ENCODE data around the gene TMEM214.

- TF ChIP-seq TCF7L2 (IDR thresholded peaks at IDR 0.05; ENCODE audit: low read depth, low read length) (no peak), SIN3A (IDR thresholded peaks at IDR 0.05; ENCODE audit: borderline replicate concordance, insufficient read depth, low read depth, low read length) (no peak)
- TF ChIP-seq, protein P1, sequence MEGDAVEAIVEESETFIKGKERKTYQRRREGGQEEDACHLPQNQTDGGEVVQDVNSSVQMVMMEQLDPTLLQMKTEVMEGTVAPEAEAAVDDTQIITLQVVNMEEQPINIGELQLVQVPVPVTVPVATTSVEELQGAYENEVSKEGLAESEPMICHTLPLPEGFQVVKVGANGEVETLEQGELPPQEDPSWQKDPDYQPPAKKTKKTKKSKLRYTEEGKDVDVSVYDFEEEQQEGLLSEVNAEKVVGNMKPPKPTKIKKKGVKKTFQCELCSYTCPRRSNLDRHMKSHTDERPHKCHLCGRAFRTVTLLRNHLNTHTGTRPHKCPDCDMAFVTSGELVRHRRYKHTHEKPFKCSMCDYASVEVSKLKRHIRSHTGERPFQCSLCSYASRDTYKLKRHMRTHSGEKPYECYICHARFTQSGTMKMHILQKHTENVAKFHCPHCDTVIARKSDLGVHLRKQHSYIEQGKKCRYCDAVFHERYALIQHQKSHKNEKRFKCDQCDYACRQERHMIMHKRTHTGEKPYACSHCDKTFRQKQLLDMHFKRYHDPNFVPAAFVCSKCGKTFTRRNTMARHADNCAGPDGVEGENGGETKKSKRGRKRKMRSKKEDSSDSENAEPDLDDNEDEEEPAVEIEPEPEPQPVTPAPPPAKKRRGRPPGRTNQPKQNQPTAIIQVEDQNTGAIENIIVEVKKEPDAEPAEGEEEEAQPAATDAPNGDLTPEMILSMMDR (IDR thresholded peaks at IDR 0.05) = no peak
Observed at GRCh38 chr2:27083410-27084296, 50.9 kb downstream of the TMEM214 start.
